Subcutaneous abdominal adipose tissue (tissue), 5 donors: Measurements from ENCODE around the gene RRAS2.
A peak's percentile ranks its signal among the peaks of the same experiment; 100 is the strongest.
"Not testable (repeated sequence)": the region's sequence is repeated elsewhere in the genome, so short reads cannot be mapped to it uniquely, and the experiment has no call there.

Experiments
- H3K27ac ChIP-seq: one replicate; pipeline ENCODE4 v1.7.0; 2013; ENCODE audit warnings: low read depth, mild to moderate bottlenecking, inconsistent platforms, low read length, moderate library complexity
- H3K27me3 ChIP-seq, 5 donors: one replicate each; pipeline ENCODE4 v1.7.0; 2013; ENCODE audit warnings: low read length in 5 of 5, inconsistent platforms in 1 of 5; ENCODE audit not compliant: control insufficient read depth in 5 of 5, insufficient read depth in 4 of 5
- H3K36me3 ChIP-seq, 5 donors: one replicate each; pipeline ENCODE4 v1.7.0; 2013; ENCODE audit warnings: low read length in 5 of 5; ENCODE audit not compliant: control insufficient read depth in 5 of 5, insufficient read depth in 5 of 5
- H3K4me1 ChIP-seq, 5 donors: one replicate each; pipeline ENCODE4 v1.7.0; 2013; ENCODE audit warnings: low read length in 5 of 5, mild to moderate bottlenecking in 3 of 5, moderate library complexity in 1 of 5; ENCODE audit not compliant: control insufficient read depth in 5 of 5, insufficient read depth in 5 of 5
- H3K4me3 ChIP-seq, 5 donors: one replicate each; pipeline ENCODE4 v1.7.0; 2013; ENCODE audit warnings: low read length in 5 of 5, low read depth in 1 of 5
- H3K9ac ChIP-seq, 5 donors: one replicate each; pipeline ENCODE4 v1.7.0; 2013; ENCODE audit warnings: low read length in 5 of 5, mild to moderate bottlenecking in 4 of 5, moderate library complexity in 3 of 5
- H3K9me3 ChIP-seq, 5 donors: one replicate each; pipeline ENCODE4 v1.7.0; 2013; ENCODE audit warnings: low read length in 5 of 5; ENCODE audit not compliant: control insufficient read depth in 5 of 5
- donor health status: healthy.
- donor health status: healthy.
- donor health status: healthy.
- donor health status: healthy.
- donor health status: healthy.

Gene RRAS2

DNA sequence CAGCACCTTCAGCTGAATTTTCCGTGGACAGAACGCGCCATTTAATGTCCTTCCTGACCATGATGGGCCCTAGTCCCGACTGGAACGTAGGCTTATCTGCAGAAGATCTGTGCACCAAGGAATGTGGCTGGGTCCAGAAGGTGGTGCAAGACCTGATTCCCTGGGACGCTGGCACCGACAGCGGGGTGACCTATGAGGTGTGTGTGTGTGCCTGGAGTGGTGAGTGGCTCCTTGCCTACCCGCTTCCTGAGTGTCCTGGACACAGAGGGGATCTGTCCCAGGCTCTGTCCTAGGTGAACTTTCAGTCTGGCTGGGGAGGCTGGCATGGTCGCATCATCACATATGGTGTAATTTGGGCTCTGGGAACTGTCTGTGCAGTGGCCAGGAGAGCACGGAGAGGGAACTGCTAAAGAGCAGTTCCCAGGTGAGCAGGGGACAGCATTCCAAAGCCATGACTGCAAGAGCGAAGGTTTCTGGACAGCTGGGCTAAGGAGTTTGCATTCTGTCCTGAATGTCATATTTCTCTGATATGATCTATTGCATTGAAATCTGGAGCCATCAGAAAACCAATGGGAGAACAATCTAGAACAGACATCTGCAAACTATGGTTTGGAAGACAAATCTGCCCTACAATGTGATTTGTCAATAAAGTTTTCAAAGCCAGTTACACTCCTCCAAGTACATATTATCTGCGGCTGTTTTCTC is 104.3 kb downstream of the RRAS2 start:
- Histone ChIP-seq H3K4me3 (no peak overlapping the region), H3K36me3 (no peaks in the 10 kb centered on the region), H3K9me3 (no peaks in the 10 kb centered on the region), H3K4me1 (peaks cover 0 to 45% (median 34%) of the 10 kb centered on the region in 5 donors), H3K27me3 (no peaks in the 10 kb centered on the region), H3K9ac (no peak overlapping the region), H3K27ac (peak overlapping the region; percentile 4)

DNA sequence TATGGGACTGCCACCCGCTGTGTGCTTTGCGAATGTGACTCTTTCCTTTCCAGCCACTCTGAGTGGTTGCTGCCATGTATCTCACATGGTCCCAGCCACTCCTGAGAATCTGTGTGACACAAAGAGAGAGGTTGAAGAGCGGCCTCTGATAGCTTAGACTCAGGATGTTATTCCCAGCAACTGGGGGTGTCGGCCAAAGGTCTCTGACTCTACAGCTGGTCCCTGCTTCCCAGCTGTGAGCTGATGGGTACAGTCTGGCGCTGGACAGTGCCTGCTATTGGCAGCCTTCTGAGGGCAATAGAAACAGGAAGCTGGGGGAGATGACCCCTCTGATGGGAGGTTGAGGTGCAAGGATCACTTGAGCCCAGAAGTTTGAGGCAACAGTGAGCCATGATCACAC is 105.1 kb downstream of the RRAS2 start:
- Histone ChIP-seq H3K27me3 (no peaks in the 10 kb centered on the region), H3K9me3 (no peaks in the 10 kb centered on the region), H3K36me3 (no peaks in the 10 kb centered on the region), H3K27ac (no peak overlapping the region), H3K9ac (no peak overlapping the region), H3K4me3 (no peak overlapping the region), H3K4me1 (peaks cover 0 to 37% (median 33%) of the 10 kb centered on the region in 5 donors)

GRCh38 chr11:14253421-14253820 is 105.6 kb downstream of the RRAS2 start:
- Histone ChIP-seq H3K36me3 (no peaks in the 10 kb centered on the region), H3K9ac (no peak overlapping the region), H3K27me3 (no peaks in the 10 kb centered on the region), H3K9me3 (no peaks in the 10 kb centered on the region), H3K4me1 (peaks cover 0 to 37% (median 30%) of the 10 kb centered on the region in 5 donors), H3K4me3 (no peak overlapping the region), H3K27ac (no peak overlapping the region)

GRCh38 chr11:14252501-14252900 is 106.5 kb downstream of the RRAS2 start:
- not testable (repeated sequence) for H3K27me3 ChIP-seq

DNA sequence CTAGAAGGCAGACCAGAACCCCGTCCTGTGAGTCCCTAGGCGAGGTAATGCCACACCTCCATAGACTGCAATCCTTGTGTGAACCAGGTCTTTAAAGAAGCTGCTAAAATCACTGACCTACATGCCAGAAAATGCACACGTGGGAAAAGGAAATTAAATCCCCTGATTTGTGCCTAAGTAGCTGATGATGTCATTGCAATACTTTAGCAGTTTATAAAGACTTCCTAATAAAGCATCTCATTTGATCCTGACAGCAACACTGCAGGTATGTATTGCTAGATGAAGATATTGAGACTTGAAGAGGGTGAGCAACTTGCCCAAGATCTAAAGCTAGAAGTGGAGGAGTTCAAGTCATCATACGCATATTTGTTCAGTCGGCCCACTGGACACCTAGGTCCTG is 107.2 kb downstream of the RRAS2 start:
- Histone ChIP-seq H3K27me3 (no peaks in the 10 kb centered on the region), H3K27ac (no peak overlapping the region), H3K4me1 (peaks cover 0 to 23% (median 20%) of the 10 kb centered on the region in 5 donors), H3K36me3 (no peaks in the 10 kb centered on the region), H3K4me3 (no peak overlapping the region), H3K9me3 (no peaks in the 10 kb centered on the region), H3K9ac (no peak overlapping the region)

More at GRCh38 chr11:14252501-14252900, 106.5 kb downstream of the RRAS2 start:
- H3K9me3 ChIP-seq, H3K9ac ChIP-seq, H3K4me3 ChIP-seq, H3K27ac ChIP-seq, H3K36me3 ChIP-seq: not testable (repeated sequence)
- H3K4me1 ChIP-seq = peaks cover 0 to 29% (median 21%) of the 10 kb centered on the region in 5 donors

DNA sequence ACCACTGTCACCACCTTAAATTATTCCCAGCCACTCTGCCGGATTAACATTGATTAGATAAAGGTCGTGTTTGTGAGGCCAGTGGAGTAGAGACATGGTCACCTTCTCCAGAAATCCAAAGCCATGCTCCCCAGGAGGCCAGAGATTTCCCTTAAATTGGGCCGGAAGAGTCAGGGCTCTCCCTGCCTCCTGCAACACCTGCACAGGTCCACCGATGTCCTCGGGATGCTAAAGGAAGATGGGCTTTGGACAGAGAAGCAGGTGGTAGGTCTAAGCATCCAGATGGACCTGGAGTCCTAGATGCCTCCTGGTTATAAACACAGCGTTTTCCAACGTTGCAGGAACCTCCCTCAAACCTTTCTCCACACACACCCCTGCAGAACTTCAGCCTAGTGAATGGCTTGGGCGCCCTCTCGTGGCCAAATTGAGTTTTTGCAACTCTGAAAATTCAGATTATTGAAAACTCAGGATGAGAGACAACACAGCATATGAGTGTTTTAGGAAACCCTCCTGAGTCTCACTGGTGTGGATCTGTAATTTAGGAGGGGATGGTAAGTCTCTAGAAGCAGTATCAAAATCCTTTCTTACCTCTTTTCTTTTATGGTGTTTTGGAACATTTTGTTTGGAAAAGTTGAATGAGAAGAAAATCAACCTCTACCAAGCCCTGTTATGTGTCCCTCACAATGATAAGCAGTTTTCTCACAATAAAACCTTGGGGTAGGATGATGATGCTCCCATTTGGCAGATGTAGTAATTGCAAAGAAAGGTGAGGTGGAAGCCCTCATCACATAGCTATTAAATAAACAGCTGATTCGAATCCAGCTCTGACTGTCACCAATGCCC is 109.6 kb downstream of the RRAS2 start:
- Histone ChIP-seq H3K36me3 (no peaks in the 10 kb centered on the region), H3K9ac (no peak overlapping the region), H3K4me3 (no peak overlapping the region), H3K4me1 (peaks cover 0 to 14% (median 10%) of the 10 kb centered on the region in 5 donors), H3K27ac (no peak overlapping the region), H3K27me3 (no peaks in the 10 kb centered on the region), H3K9me3 (no peaks in the 10 kb centered on the region)

- H3K27ac ChIP-seq = no peak overlapping the region
- H3K9ac ChIP-seq = no peak overlapping the region
- no peaks in the 10 kb centered on the region for H3K9me3 ChIP-seq
- no peaks in the 10 kb centered on the region for H3K27me3 ChIP-seq
- no peaks in the 10 kb centered on the region for H3K36me3 ChIP-seq
- peaks cover 0 to 12% (median 8%) of the 10 kb centered on the region in 5 donors for H3K4me1 ChIP-seq
- H3K4me3 ChIP-seq = no peak overlapping the region
Measured at GRCh38 chr11:14248580-14248981, 110.4 kb downstream of the RRAS2 start.

DNA sequence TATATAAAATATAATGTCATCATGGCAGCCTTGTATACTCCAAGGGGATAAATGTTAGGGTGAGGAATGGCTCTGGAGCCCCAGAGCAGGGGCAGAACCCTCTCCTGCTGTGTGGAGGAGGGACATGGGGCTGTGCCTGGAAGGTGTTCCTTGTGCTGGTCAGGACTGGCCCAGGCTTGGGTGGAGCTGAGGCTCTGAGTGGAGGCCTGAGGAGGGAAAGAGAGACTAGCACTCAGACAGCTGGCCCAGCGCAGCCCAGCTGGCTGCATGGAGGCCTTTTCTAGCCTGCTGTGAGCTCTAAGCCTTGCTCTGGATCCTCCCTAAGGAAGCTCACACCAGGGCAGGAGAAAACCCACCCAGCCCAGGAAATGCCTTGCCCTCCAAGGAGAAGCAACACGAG is 113.5 kb downstream of the RRAS2 start:
- Histone ChIP-seq H3K9me3 (no peaks in the 10 kb centered on the region), H3K4me1 (peaks cover 0 to 23% (median 13%) of the 10 kb centered on the region in 5 donors), H3K27ac (no peak overlapping the region), H3K36me3 (no peaks in the 10 kb centered on the region), H3K27me3 (no peaks in the 10 kb centered on the region), H3K9ac (no peak overlapping the region), H3K4me3 (no peak overlapping the region)

- Histone ChIP-seq H3K36me3 (no peaks in the 10 kb centered on the region), H3K27me3 (no peaks in the 10 kb centered on the region), H3K9ac (no peak overlapping the region), H3K4me3 (no peak overlapping the region), H3K9me3 (no peaks in the 10 kb centered on the region), H3K27ac (no peak overlapping the region), H3K4me1 (peaks cover 0 to 23% (median 13%) of the 10 kb centered on the region in 5 donors)
Measured at GRCh38 chr11:14244926-14245325, 114.1 kb downstream of the RRAS2 start.

DNA sequence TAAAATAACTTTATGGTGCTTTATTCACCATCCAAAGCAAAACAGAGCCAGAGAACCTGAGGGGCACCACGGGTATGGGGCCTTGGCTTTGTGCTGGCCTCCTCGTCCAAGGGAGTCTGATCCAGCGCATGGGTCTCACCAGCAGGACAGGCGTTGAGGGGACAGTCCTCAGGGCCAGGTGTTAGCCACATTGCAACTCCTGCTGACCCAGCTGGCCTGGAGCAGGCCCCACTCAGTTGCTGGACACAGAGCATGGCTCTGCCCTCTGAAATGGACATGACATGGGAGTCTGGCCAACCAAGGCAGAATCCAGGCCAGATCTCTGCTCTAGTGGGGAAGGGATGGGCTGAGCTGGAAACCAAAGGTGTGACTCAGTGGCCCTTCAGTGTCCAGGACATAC is 116.2 kb downstream of the RRAS2 start:
- H3K27me3 ChIP-seq = no peaks in the 10 kb centered on the region
- H3K27ac ChIP-seq = no peak overlapping the region
- no peak overlapping the region for H3K4me3 ChIP-seq
- no peaks in the 10 kb centered on the region for H3K36me3 ChIP-seq
- H3K9me3 ChIP-seq = no peaks in the 10 kb centered on the region
- H3K4me1 ChIP-seq = peaks cover 0 to 23% (median 13%) of the 10 kb centered on the region in 5 donors
- H3K9ac ChIP-seq = no peak overlapping the region
